Measurements from ENCODE around the gene CPAMD8. TPM values are rescaled to one million over a fixed set of nuclear protein-coding genes. Genes with fewer than 3 reads are reported as not detected.

The CPAMD8 gene
- total RNA-seq, 1 experiment from 2014 or later: 1.3 TPM

DNA sequence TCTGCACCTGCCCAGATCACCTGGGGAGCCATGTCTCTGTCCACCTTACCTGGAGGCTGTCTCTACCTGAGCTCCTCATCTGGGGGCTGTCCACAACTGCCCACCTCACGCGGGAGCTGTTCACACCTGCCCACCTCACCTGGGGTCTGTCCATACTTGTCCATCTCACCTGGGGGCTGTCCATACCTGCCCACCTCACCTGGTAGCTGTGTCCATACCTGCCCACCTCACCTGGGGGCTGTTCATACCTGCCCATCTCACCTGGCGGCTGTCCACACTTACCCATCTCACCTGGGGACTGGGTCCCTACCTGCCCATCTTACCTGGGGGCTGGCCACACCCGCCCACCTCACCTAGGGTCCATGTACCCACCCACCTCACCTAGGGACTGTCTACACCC, 10.0 kb upstream of the CPAMD8 start:
- ChIA-PET POLR2A (no interaction called here), CTCF (no interaction called here)
- peaks cover 12% of the 10 kb centered on the region for H3K27me3 Mint-ChIP-seq (ENCODE audit: insufficient read depth, unreplicated experiment)
- no peak for TF ChIP-seq CTCF (IDR thresholded peaks at IDR 0.05; ENCODE audit: unreplicated experiment)
- no peaks in the 10 kb centered on the region for H3K4me1 Mint-ChIP-seq (ENCODE audit: insufficient read depth, unreplicated experiment)
- H3K4me3 Mint-ChIP-seq (ENCODE audit: unreplicated experiment): no peak overlapping the region
- BruUV-seq (replicated peaks): no TSS peak
- intact Hi-C loops (cut with micrococcal nuclease): no loop called here
- H3K27ac Mint-ChIP-seq (ENCODE audit: low read depth, unreplicated experiment): no peak overlapping the region
- H3K9me3 Mint-ChIP-seq (ENCODE audit: unreplicated experiment): no peaks in the 10 kb centered on the region
- no peak for DNase-seq (ENCODE audit: unreplicated experiment)
- no peaks in the 10 kb centered on the region for H3K36me3 Mint-ChIP-seq (ENCODE audit: insufficient read depth, unreplicated experiment)

DNA sequence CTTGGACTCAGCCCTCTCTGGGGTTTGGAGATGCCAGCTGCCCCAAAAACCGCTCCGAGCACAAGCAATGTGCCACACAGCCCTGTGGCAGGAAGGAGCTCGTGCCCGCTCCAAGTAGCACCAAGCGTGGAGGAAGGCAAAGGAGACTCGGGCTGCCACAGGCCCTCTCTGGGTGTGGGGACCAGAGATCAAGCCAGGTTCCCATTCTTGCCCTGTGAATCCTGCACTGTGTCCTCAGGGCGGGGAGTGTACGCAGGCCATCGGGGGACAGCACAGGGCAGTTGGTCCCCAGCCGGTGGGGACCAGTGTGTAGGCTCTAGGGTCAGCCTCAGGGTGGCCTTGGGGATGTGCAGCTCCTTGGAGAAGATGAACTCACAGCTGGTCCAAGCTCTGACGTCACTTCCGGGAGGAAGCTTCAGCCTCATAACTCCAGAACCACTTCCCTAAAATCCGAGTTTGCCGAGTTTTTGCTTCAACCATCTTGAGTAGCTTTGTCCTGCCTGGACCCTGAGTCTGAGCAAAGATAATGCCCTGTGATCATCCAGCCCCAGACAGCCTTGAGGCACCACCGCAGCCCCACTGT, 9.3 kb upstream of the CPAMD8 start:
- TF ChIP-seq CTCF (IDR thresholded peaks at IDR 0.05; ENCODE audit: unreplicated experiment): no peak
- Mint-ChIP-seq H3K4me1 (ENCODE audit: insufficient read depth, unreplicated experiment) (no peaks in the 10 kb centered on the region), H3K4me3 (ENCODE audit: unreplicated experiment) (no peak overlapping the region), H3K27ac (ENCODE audit: low read depth, unreplicated experiment) (no peak overlapping the region), H3K27me3 (ENCODE audit: insufficient read depth, unreplicated experiment) (peaks cover 12% of the 10 kb centered on the region), H3K9me3 (ENCODE audit: unreplicated experiment) (no peaks in the 10 kb centered on the region), H3K36me3 (ENCODE audit: insufficient read depth, unreplicated experiment) (no peaks in the 10 kb centered on the region)
- no peak for DNase-seq (ENCODE audit: unreplicated experiment)
- ChIA-PET POLR2A (no interaction called here), CTCF (interaction anchor here (0.6 to 1.0 kb wide), 2 partner anchors 22 to 115 kb away, joined by 3 to 4 read pairs; no protein-coding TSS in a partner anchor)
- BruUV-seq (replicated peaks): no TSS peak
- intact Hi-C loops (cut with micrococcal nuclease): no loop called here

GRCh38 chr19:17031741-17032140, 5.1 kb upstream of the CPAMD8 start:
- ChIA-PET CTCF (interaction anchor here (0.6 kb wide), 1 partner anchor 114 kb away, joined by 3 read pairs; no protein-coding TSS in a partner anchor), POLR2A (no interaction called here)
- intact Hi-C loops (cut with micrococcal nuclease): no loop called here
- BruUV-seq (replicated peaks): no TSS peak
- no peak overlapping the region for H3K27ac Mint-ChIP-seq (ENCODE audit: low read depth, unreplicated experiment)
- H3K9me3 Mint-ChIP-seq (ENCODE audit: unreplicated experiment): no peaks in the 10 kb centered on the region
- no peaks in the 10 kb centered on the region for H3K4me1 Mint-ChIP-seq (ENCODE audit: insufficient read depth, unreplicated experiment)
- peaks cover 25% of the 10 kb centered on the region for H3K27me3 Mint-ChIP-seq (ENCODE audit: insufficient read depth, unreplicated experiment)
- no peak for TF ChIP-seq CTCF (IDR thresholded peaks at IDR 0.05; ENCODE audit: unreplicated experiment)
- no peak for DNase-seq (ENCODE audit: unreplicated experiment)
- H3K36me3 Mint-ChIP-seq (ENCODE audit: insufficient read depth, unreplicated experiment): peaks cover 4% of the 10 kb centered on the region
- no peak overlapping the region for H3K4me3 Mint-ChIP-seq (ENCODE audit: unreplicated experiment)

GRCh38 chr19:17027535-17027975, 945 bp upstream of the CPAMD8 start:
- ChIA-PET CTCF (interaction anchor here (1.0 kb wide), 1 partner anchor 25 kb away, joined by 6 read pairs; no protein-coding TSS in a partner anchor), POLR2A (interaction anchor here (0.6 kb wide), 1 partner anchor 324 kb away, joined by 3 read pairs; no protein-coding TSS in a partner anchor)
- Mint-ChIP-seq H3K4me3 (ENCODE audit: unreplicated experiment) (no peak overlapping the region), H3K27ac (ENCODE audit: low read depth, unreplicated experiment) (no peak overlapping the region), H3K4me1 (ENCODE audit: insufficient read depth, unreplicated experiment) (peaks cover 19% of the 10 kb centered on the region), H3K27me3 (ENCODE audit: insufficient read depth, unreplicated experiment) (peaks cover 25% of the 10 kb centered on the region), H3K9me3 (ENCODE audit: unreplicated experiment) (no peaks in the 10 kb centered on the region), H3K36me3 (ENCODE audit: insufficient read depth, unreplicated experiment) (peaks cover 10% of the 10 kb centered on the region)
- DNase-seq (ENCODE audit: unreplicated experiment): no peak
- TF ChIP-seq CTCF (IDR thresholded peaks at IDR 0.05; ENCODE audit: unreplicated experiment): no peak
- no TSS peak for BruUV-seq (replicated peaks)
- intact Hi-C loops (cut with micrococcal nuclease): no loop called here
